Measurements from ENCODE around the gene SGIP1. TPM values are rescaled to one million over a fixed set of nuclear protein-coding genes. Genes with fewer than 3 reads are reported as not detected.

The SGIP1 gene
- total RNA-seq, 1 experiment from 2014 or later, result 0.34 TPM

DNA sequence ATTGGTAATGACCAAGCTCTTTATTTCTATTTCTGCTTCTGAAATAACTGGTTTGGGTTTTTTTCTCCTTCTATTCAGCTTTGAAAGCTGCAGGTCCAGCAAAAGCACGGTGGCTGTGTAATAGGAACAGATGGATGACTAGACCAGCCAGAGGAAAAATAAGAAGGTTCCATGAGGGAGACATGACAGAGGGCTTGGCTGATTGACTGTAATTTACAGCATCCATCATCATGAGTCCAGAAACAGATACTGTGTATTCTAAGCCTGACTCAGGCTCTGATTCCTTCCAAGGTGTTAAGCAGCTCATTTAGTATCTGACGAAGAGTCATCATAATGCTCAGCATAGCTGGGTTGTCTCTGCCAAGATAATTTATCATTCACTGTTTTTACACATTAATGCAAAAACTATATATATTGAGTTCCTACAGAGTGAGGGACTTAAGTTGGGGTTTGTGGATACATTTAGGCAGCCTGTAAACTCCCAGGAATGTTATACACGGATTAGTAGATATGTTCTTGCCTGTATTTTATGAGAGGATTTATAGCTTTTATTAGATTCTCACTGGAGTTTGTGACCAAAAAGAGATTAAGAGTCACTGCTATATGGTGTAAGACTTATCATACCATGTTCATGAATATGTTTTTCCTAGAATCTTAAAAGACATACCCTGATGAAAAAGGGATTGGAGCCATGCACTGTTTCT lies 72.6 kb downstream of the SGIP1 start:
- DNase-seq (ENCODE audit: low spot score), result no peak

DNA sequence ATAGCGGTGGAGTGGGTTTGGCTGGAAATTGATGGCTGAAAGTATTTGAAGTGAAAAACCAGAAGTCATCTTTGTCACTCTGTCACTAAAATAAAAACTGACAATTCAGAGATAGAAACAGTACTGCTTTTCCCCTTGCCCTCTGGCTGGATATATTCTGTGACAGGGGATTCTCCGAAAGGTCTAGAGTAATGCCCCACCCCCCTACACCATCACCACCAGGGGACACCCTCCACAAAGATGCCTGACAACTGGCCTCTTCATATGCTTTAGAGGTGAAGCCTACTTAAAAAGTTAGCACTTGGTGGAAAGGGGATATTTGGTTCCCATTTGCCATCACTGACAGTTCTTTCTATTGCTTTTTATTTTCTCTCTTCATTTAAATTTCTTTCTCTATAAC lies 73.5 kb downstream of the SGIP1 start:
- no peak for DNase-seq (ENCODE audit: low spot score)

DNA sequence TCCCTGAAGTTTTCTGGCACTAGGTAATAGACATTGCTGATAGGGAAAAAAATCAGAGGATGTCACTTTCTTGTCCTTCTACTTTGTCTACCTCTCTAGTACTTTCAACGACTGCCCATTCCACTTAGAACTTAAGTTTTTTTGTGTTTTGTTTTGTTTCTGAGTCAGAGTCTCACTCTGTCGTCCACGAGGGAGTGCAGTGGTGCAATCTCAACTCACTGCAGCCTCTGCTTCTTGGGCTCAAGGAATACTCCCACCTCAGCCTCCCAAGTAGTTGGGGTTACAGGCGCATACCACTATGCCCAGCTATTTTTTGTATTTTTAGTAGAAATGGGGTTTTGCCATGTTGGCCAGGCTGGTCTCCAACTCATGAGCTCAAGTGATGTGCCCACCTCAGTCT lies 79.2 kb downstream of the SGIP1 start:
- no peak for DNase-seq (ENCODE audit: low spot score)

DNA sequence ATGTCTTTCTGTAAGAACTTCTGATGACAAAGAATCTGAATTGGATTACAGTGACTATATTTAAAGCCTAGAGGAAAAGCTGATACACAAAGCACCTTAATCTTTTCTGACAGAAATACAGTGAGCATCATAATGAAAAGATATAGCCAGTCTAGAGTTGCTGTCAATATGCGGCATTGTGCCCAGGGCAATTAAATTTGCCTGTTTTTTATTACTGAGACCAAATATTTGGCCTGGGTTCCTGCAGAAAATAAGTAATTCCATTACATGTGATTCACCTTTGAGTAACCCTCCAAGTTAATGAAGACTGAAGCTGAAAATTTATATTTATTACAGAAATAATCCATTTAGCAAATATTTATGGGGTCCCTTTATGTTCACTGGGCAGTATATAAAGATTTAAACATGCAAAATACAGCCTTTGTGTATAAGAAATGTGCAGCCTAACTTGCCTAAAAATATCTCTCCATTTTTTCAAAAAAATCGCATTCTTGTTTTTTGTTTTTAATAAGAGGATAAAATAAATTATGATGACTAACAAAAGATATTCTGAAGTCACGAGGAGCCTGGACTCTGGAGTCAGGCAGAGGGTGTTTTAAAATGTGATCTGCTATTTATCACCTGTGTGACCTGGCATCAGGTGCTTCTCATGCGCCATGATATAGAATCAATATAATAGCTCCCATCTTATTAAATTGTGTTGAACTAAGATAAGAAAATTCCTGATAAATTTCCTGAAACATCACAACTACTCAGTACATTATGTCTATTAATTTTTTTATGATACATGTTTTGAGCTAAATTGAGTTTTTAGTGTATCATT lies 83.6 kb downstream of the SGIP1 start:
- no peak for DNase-seq (ENCODE audit: low spot score)

DNA sequence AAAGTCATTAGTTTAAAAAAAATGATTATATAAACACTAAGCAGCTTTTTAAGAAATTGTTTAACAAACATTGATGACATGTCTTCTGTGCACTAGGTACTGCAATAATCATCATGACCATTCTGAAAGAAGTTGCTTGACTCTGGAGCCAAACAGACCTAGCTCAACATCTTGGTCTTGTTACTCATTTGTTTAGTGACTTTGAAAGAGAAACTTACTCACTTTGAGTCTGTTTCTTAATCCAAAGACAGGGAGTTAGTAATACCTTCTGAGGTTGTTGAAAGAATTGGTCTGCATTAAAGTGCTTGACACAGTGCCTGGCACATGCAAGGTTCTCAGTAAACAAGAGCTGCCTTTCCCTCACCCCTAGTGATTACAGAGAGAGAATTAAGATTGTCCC lies 84.4 kb downstream of the SGIP1 start:
- DNase-seq (ENCODE audit: low spot score), result no peak

DNA sequence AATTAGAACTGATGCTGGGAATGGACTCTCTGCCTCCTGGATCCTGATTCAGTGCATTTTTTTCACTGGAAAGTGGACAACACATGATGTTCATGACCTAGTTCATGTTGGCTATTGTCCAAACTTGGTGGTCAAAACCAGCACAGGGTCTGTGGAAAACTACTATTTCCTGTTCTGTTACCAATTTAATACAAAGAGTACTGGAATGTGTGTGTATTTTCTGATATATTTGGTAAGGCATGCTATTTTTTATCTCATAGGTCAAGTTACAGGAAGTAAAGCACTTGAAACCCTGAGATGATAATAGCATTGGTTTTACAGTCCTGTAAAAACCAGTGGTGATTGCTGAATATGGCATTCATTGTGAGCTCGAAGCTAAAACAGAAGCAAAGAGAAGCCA lies 89.9 kb downstream of the SGIP1 start:
- peak; percentile 50 for DNase-seq (ENCODE audit: low spot score)

DNA sequence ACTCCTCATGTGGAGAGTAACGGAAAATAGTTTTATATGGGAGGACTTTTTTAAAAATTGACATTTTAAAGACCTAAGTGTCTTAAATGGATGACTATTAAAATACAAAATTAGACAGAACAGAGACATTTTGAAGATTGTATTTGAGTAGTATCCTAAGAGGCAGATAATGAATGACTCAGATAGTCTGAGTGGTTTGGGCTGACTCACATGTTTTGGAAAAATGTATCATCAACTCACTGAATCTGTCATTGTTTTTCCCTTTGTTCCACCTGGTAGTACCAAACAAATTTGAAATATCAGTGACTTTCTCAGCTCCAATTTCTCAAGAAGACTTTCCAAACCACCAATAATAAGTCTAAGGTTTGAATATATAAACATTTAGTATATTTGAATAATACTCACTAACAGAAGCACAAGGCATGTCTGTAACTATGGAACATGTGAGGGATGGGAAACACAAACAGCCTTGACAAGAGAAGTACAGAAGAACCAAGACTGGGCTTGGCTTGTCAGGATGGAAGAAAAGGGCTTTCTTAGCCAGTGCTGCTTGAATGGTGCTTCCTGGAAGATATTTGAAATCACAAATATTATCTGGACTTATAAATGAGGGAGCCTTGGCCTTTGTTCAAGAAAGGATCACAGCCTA lies 90.6 kb downstream of the SGIP1 start:
- peak; percentile 75 for DNase-seq (ENCODE audit: low spot score)

DNA sequence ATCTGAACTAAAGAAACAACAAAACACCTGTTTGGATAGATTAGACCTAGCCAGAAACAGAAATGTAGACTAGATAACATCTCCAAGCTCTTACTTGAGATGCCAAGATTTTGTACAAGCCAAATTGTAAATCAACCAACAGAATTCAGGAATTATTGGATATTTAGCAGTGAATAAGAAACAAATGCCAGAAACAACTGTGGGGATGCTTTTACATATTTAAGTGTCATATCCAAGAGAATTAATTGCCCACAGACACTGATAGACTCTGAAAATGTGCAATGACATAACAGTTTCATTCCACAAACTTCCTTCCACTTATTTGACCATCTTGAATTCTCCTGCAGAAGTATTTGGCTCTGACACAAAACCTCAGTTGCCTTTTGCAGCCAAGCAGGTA lies 92.3 kb downstream of the SGIP1 start:
- DNase-seq (ENCODE audit: low spot score), result no peak

DNA sequence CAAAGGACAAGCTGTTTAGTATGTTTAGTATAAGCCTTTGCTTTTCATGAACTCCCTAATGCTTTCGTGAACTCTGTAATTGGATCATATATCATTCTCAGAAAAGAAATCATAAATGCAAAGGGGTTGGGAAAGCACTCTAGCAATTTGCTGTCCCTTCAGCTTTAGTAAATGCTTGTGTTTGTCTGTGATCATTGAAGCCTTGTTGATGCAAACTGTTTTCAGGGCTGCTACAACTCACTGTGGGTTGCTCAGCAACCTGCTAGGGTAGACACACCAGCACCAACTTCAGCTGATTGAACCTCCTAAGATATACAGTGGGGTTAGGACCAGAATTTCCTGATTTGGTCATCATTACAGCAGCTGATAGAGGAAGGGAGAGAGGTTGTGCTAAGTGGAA lies 95.0 kb downstream of the SGIP1 start:
- DNase-seq (ENCODE audit: low spot score), result no peak

DNA sequence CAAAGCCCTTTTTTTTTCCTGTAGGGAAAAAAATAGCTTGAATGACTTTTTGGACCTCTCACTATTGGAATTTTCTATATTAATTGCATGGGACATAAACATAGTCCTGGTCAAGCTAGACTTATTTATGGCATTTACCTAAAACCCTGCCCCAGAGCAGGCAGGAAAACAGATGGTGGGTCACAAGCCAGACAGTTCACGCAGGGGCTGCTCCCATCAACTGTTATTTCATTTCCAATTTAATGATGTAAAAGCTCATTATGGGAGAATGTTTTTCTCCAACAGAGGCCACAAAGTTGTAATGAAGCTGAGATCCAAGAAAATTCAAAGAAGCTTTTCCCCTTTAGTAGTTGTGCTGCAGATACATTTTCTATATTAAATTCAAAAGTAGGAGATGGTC lies 99.2 kb downstream of the SGIP1 start:
- no peak for DNase-seq (ENCODE audit: low spot score)

DNA sequence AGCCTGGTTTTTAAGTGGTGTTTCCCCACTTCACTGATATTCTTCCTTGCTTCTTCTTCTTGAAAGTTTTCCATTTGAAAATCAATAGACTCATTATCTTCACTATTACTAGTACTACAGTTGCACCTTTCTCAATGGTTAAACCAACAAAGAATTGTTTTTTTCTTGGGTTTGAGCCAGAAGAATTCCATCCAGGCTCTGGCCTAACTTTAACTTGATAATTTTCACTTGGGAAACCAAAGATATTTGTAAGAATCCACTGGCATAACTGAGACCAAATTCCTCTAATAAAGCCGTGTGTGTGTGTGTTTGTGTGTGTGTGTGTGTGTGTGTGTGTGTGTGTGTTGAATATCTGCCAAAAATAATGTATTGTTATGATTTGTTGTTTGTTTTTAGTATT lies 103.2 kb downstream of the SGIP1 start:
- DNase-seq (ENCODE audit: low spot score), result no peak

DNA sequence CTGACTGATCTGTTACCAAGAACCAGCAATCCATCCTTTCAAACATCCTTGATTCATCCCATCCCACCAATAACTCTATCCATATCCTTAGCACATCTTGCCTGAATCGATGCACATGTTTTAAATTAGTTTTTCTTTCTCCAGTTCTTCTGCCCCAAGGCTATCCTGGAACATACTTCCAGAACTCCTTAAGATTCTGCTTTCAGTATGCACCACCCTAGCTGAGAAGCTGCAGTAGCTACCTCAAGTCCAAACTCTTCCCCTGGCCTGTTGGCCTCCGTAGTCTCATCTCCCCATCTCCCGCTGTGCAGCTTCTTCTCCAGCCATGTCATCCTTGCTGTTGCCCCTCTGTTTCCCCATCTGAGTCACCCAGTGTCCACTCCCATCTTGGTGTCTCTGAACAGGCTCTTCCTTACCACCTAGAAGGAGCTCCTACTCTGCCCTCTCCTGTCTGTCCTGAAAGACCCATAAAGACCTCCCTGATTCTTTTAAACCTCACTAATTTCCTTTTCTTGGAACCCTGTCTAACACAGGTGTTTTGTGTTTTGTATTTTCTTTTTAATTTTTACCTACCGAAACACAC lies 108.0 kb downstream of the SGIP1 start:
- DNase-seq (ENCODE audit: low spot score), result no peak

DNA sequence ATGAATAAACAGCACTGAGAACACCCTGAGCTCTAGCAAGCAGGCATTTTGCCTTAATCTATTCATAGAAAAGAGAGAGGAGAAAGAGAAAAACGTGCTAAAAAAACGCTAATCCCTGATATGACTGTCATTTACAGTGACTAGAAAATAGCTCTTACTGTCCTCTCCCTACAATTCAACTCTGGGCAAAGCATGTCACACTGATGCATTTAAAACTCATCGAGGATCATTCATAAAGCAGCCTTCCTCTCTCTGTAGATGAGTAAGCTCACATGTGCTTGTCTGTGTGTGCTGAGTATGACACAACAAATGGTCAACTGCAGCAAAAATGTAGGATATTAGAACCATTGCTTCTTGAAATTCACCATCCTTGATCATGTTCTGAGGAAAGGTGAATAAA lies 109.0 kb downstream of the SGIP1 start:
- DNase-seq (ENCODE audit: low spot score), result no peak

DNA sequence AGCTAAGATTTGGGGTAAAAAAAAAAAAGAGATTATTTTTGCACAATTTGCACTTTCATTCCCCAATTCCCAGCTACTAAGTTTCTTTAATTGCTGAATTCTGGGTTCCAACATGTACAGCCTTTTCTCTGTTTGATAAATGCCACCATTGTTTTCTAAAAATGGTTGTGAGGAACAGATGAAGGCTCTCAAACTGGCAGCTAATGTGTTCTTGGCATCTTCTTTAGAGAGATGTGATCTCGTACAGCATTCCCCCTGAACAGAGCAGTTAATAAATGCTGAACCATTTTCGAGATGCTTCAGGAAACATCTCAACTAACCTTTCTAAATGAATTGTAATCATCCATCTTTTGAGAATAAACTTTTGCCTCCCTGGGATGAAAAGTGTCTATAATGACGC lies 110.4 kb downstream of the SGIP1 start:
- no peak for DNase-seq (ENCODE audit: low spot score)

DNA sequence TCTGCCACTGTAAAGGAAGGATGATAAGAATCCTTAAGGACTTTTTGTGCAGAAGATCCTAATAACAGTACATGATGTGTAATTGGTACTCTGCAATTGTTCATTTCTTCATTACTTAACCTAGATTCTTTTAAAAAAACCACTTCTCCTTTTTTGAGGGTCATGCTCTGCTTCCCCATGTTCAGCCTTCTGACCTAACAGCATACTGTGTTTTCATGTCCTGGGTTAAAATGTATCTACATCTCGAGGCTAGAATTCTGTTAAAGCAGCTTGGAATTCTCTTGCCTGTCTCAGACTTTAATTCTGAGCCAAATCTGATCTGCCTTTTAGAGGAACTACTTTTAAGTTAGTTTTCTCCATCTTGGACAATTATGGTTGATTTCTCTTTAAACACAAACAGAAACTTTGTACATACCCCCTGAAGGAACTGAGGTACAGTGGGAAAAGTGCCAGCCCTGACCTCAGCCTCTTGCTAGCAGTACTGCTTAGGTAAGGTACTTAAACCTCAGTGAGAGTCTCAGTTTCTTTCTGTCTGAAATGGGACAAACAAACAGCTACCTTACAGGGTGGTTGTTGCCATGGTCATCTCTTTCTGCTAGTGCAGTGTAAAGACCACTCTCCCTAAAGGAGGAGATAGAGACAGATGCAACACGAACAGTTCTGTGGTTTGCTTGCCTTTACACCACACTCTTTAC lies 115.1 kb downstream of the SGIP1 start:
- DNase-seq (ENCODE audit: low spot score), result no peak

DNA sequence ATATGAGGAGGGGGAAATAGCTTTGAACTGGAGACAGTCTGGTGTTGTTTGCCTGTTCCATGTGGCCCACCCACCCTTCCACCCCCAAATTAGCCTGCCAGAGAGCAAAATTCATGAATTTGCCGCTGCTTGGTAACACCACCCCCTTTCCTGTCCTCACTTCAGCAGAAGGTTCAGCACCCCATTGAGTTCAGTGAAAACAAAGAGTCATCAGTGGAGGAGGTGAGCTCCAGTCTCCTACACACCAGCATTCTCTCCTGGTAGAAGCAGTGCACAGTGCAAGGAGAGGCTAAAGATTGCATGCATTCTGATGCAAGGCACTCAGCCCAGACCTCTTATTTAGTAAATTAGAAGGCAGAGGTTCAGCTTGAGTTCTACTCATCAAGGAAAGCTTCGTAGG lies 118.6 kb downstream of the SGIP1 start:
- DNase-seq (ENCODE audit: low spot score), result no peak

DNA sequence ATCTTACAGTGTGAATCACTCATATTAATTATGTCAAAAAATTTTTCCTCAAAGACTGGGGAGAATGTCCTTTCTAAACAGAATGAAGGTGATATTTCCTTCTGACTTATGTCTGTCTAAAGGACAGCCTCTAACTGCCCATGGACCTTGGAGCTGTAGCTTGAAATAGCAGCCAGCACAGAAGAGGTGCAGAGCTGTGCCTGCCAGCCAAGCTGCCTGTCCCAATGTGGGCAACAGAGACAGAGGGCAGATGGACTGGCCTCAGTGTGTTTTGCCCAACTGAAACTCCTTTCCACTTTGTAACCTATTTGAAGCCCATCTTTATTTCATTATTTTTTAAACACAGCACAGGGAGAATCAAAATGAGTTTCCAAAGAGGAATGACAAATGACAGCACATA lies 120.7 kb downstream of the SGIP1 start:
- DNase-seq (ENCODE audit: low spot score), result no peak

DNA sequence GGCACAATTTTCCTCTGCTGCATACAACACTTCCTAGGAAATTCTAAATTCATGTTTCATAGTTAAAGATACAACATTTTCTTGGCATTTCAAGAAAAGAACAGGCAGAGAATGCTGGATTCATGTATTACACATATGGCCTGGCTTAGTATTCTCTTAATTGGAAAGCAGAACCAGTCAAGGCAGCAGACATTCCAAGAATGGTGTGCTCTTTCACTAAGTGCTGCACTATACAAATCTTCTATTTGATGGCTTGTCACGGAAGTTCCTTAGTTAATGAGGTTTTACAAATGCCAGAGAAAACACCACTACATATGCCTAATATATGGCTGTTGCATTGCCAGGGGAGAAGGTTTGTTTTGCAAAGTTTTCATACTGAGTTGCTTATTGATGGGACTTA lies 137.5 kb downstream of the SGIP1 start:
- DNase-seq (ENCODE audit: low spot score), result no peak

DNA sequence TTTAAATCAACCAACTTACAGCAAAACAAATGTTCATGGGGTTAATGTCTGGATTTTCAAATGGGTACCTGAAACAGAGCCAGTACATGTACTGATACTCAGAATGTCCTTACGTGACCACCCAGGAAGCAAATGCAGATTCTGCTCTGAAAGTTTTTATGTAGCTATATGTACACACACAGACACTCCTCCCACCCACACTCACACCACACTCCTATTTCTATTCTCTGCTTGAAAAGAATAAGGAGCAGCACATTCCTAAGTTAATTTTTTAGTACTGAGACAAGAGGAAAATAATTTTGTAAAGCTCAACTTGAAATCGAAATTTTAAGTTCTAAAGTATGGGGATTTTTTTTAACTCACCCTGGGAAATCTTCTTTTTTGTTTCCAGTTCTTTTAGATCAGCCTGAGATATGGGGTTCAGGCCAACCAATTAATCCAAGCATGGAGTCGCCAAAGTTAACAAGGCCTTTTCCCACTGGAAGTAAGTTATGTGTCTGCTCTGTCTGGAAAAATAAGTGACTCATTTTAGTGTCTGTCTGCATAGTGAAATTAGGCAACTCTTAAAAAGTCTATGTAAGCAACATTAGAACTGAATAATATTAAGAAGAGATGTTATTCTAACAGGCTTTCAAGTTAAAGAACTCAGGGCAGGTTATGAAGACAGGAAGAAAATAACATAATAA lies 142.8 kb downstream of the SGIP1 start:
- DNase-seq (ENCODE audit: low spot score), result peak; percentile 58

DNA sequence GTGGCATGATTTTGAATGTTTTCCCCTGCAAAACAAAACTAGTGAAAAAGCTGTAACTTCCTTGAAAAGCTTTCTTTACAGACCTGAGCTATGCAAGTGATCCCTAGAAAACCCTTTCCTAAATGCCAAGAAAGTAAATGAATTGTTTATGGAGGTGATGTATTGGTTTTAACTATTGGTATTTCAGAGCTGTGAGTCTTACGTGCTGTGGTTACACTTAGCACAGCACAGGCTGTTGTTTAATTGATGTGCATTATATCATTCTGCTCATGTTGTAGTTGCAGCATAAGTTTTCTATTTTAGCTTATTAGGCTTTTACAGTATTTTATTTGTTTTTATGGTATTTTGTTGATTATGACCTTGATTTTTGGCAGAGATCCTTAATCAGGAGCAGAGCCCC lies 144.2 kb downstream of the SGIP1 start:
- no peak for DNase-seq (ENCODE audit: low spot score)

DNA sequence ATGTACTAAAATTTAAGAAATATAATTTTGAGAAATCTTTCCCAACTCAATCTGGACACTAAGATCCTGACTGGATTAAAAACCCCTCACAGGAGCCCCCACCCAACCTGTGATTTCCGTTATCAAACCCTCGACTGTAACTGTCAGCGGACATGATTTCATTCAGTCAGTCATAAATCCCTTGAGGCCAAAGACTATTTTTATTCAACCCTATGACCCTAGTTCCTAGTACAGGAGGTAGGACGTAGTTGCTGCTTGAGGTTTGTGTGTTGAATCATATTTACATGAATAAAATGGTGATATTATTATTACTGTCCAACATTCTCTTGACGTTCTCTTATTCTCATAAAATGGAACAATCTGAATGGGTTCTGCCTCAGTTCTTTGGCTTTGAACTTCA lies 145.2 kb downstream of the SGIP1 start:
- DNase-seq (ENCODE audit: low spot score), result no peak

Measured in A172 (cell line).